Activated naive CD8-positive, alpha-beta T cell treated with anti-CD3 and anti-CD28 coated beads, Interleukin-2, amount 50 U/mL, for 24 hours (primary cell): ENCODE data around the gene ACACB.

Experiments
- ATAC-seq: fragments of 150-1000 bp; cut with Tn5 transposase; one replicate; pipeline ENCODE4 v1.10.0; 2021
- DNase-seq: peaks from one replicate; pipeline ENCODE4 v3.0.0; 2021
- H3K27ac Mint-ChIP-seq: one replicate; pipeline ENCODE4 v1.8.0; 2021; ENCODE audit warnings: mild to moderate bottlenecking, mixed read lengths
- H3K27me3 Mint-ChIP-seq: one replicate; pipeline ENCODE4 v1.8.0; 2021; ENCODE audit warnings: mixed read lengths
- H3K36me3 Mint-ChIP-seq: one replicate; pipeline ENCODE4 v1.8.0; 2021; ENCODE audit warnings: low read depth, mixed read lengths
- H3K4me1 Mint-ChIP-seq: one replicate; pipeline ENCODE4 v1.8.0; 2021; ENCODE audit warnings: mixed read lengths
- H3K4me3 Mint-ChIP-seq: one replicate; pipeline ENCODE4 v1.8.0; 2021; ENCODE audit warnings: mild to moderate bottlenecking, moderate library complexity, mixed read lengths
- H3K9me3 Mint-ChIP-seq: one replicate; pipeline ENCODE4 v1.8.0; 2021; ENCODE audit warnings: mixed read lengths

ACACB gene

GRCh38 chr12:109279525-109279924, 163.1 kb downstream of the ACACB start:
- Mint-ChIP-seq H3K36me3 (no peaks in the 10 kb centered on the region), H3K9me3 (no peaks in the 10 kb centered on the region), H3K4me1 (no peaks in the 10 kb centered on the region), H3K27me3 (no peaks in the 10 kb centered on the region), H3K27ac (no peak overlapping the region), H3K4me3 (no peak overlapping the region)
- ATAC-seq (no peak), DNase-seq (no peak)

DNA sequence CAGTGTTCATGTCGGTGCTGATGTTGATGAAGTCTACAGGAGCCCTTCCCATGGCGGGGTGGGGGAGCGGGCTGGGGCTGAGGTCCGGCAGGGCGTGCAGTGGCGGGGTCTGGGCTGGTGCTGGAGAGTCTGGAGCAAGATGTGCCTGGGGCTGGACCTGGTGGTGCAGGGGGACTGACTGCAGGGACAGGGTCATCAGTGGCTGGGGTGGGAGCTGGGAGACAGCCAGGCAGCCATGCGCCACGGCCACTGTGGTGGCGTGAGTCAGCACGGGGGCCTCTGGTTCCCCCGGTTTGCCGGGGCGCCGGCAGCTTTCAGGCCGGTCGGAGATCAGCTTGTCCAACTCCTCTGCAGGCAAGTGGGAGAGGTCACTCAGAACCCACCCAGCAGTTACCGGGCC, 165.1 kb downstream of the ACACB start:
- DNase-seq (no peak), ATAC-seq (no peak)
- H3K9me3 Mint-ChIP-seq, result no peaks in the 10 kb centered on the region
- H3K36me3 Mint-ChIP-seq, result no peaks in the 10 kb centered on the region
- no peak overlapping the region for H3K4me3 Mint-ChIP-seq
- H3K27ac Mint-ChIP-seq, result no peak overlapping the region
- no peaks in the 10 kb centered on the region for H3K4me1 Mint-ChIP-seq
- H3K27me3 Mint-ChIP-seq, result no peaks in the 10 kb centered on the region

- Mint-ChIP-seq H3K27ac (no peak overlapping the region), H3K4me1 (no peaks in the 10 kb centered on the region)
Observed at GRCh38 chr12:109284392-109284791, 168.0 kb downstream of the ACACB start.

DNA sequence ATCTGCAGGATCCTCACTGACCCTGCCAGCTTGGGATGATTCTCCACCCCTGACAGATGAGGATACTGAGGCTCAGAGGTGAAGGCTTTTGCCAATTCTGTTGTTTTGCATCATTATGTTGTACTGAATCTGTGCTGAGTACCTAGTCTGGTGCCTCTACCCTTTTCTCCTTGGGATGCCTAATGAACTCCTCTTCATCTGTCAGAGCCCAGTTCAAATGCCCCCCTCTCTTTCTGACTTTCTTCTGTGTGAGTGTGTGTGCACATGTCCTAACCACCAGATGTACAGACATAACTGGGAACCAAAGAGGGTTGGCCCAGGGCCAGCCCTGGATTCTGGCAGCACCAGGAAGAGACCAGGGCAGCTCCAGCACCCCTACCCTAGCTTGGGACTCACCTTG, 169.9 kb downstream of the ACACB start:
- Mint-ChIP-seq H3K27me3 (peaks cover 6% of the 10 kb centered on the region), H3K4me3 (no peak overlapping the region), H3K9me3 (no peaks in the 10 kb centered on the region), H3K27ac (no peak overlapping the region), H3K4me1 (no peaks in the 10 kb centered on the region), H3K36me3 (no peaks in the 10 kb centered on the region)
- ATAC-seq (no peak), DNase-seq (no peak)

More at GRCh38 chr12:109284392-109284791, 168.0 kb downstream of the ACACB start:
- no peak overlapping the region for H3K4me3 Mint-ChIP-seq
- DNase-seq (no peak), ATAC-seq (no peak)
- no peaks in the 10 kb centered on the region for H3K27me3 Mint-ChIP-seq
- H3K9me3 Mint-ChIP-seq, result no peaks in the 10 kb centered on the region
- H3K36me3 Mint-ChIP-seq, result no peaks in the 10 kb centered on the region

DNA sequence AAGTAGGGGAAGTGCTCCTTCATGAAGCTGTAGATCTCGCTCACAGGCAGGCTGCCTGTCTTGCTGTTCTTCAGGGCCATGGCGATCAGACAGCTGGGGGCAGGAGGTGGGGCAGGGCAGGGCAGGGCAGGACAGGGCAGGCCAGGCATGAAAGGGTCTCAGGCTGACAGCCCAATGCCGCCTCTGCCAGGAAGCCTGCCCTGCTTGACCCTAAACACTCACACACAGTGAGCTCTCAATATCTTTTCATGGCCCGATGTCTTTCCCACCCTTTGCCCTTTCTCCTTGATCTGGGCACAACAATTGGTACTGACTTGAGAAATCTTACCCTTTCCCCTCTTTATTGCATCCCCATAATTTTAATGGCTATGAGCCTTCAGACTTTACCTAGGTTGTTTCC, 170.3 kb downstream of the ACACB start:
- no peaks in the 10 kb centered on the region for H3K9me3 Mint-ChIP-seq
- ATAC-seq (no peak), DNase-seq (no peak)
- no peaks in the 10 kb centered on the region for H3K36me3 Mint-ChIP-seq
- peaks cover 9% of the 10 kb centered on the region for H3K27me3 Mint-ChIP-seq
- no peak overlapping the region for H3K4me3 Mint-ChIP-seq
- H3K27ac Mint-ChIP-seq, result no peak overlapping the region
- H3K4me1 Mint-ChIP-seq, result no peaks in the 10 kb centered on the region

DNA sequence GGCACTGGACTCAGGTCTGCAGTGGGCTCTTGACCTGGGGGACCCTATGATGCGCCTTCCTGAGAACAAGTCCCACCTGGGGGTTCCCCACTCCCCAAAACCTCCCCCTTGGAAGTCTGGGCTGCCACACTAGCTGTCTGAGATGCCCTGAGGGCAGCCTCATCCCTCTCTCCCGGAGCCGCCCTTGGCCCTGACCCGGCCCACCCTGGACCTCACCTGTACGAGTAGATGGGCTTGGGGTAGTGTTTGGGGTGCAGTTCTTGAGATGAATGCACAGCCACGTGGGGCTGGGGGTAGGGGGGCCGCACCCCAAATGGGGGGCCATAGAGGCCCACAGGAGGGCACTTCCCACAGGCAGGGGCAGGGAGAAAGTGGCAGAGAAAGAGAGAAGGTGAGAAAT, 170.8 kb downstream of the ACACB start:
- no peak overlapping the region for H3K4me3 Mint-ChIP-seq
- peaks cover 9% of the 10 kb centered on the region for H3K27me3 Mint-ChIP-seq
- no peaks in the 10 kb centered on the region for H3K36me3 Mint-ChIP-seq
- ATAC-seq (no peak), DNase-seq (no peak)
- no peak overlapping the region for H3K27ac Mint-ChIP-seq
- H3K4me1 Mint-ChIP-seq, result no peaks in the 10 kb centered on the region
- no peaks in the 10 kb centered on the region for H3K9me3 Mint-ChIP-seq

DNA sequence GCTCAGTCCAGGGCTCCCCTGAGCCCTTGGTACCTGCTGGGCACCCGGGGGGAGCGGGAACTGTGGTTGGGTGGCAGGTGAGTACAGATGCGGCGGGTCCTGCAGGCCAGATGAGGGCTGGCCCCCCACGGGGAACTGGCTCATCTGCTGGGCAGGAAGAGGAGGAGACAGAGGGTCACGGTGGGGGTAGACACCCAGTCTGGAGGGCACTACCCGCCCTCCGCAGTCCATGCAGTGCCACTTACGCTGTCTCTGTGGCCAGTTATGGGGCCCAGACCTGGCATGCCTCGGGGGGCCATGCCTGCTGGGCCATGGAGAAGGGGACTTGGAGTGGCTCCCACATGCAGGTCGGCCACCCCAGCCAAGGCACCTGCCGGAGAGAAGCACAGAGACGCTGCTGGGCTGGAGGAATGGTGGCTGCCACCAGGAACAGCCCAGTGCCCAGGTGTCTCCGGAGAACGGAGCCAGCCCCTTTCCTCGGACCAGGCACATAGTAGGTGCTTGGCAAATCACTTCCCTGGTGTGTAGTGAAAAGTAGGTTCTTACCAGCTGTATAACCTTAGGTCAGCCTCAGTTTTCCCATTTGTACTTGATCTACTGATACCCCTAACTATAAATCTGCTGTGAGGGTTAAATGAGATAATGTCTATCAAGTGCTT, 171.6 kb downstream of the ACACB start:
- Mint-ChIP-seq H3K4me1 (no peaks in the 10 kb centered on the region), H3K27me3 (peaks cover 10% of the 10 kb centered on the region), H3K4me3 (no peak overlapping the region), H3K27ac (no peak overlapping the region), H3K36me3 (no peaks in the 10 kb centered on the region), H3K9me3 (no peaks in the 10 kb centered on the region)
- DNase-seq (no peak), ATAC-seq (no peak)

GRCh38 chr12:109288571-109288970, 172.2 kb downstream of the ACACB start:
- no peak overlapping the region for H3K4me3 Mint-ChIP-seq
- H3K27ac Mint-ChIP-seq, result no peak overlapping the region

GRCh38 chr12:109289004-109289403, 172.6 kb downstream of the ACACB start:
- H3K4me3 Mint-ChIP-seq, result no peak overlapping the region
- ATAC-seq (no peak), DNase-seq (no peak)
- H3K27me3 Mint-ChIP-seq, result peaks cover 12% of the 10 kb centered on the region
- no peaks in the 10 kb centered on the region for H3K4me1 Mint-ChIP-seq
- H3K27ac Mint-ChIP-seq, result no peak overlapping the region
- H3K9me3 Mint-ChIP-seq, result no peaks in the 10 kb centered on the region
- no peaks in the 10 kb centered on the region for H3K36me3 Mint-ChIP-seq

More at GRCh38 chr12:109288571-109288970, 172.2 kb downstream of the ACACB start:
- ATAC-seq (no peak), DNase-seq (no peak)
- Mint-ChIP-seq H3K9me3 (no peaks in the 10 kb centered on the region), H3K4me1 (no peaks in the 10 kb centered on the region), H3K27me3 (peaks cover 12% of the 10 kb centered on the region), H3K36me3 (no peaks in the 10 kb centered on the region)

- no peaks in the 10 kb centered on the region for H3K36me3 Mint-ChIP-seq
- H3K27me3 Mint-ChIP-seq, result peaks cover 14% of the 10 kb centered on the region
- H3K4me3 Mint-ChIP-seq, result no peak overlapping the region
- H3K4me1 Mint-ChIP-seq, result no peaks in the 10 kb centered on the region
- no peaks in the 10 kb centered on the region for H3K9me3 Mint-ChIP-seq
- no peak overlapping the region for H3K27ac Mint-ChIP-seq
- ATAC-seq (no peak), DNase-seq (no peak)
Observed at GRCh38 chr12:109289551-109289950, 173.2 kb downstream of the ACACB start.

DNA sequence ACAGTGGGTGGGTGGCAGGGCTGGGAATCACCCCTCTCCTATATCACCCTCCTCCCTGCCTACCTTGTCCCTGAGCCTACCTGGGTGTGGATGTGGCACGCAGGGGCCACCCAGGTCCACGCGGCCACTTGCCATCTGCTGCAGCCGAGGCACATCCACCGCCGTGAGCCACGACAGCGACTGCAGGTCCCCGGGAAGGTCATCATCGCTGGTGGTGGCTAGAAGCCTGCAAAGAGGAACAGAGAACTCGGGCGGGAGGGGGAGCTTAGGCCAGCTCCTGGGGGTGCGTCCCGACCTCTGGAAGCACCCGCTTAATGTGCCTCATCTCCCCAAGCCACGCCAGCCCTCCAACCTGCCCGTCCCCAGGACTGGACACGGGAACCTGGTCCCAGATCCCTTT, 173.7 kb downstream of the ACACB start:
- Mint-ChIP-seq H3K27me3 (peaks cover 16% of the 10 kb centered on the region), H3K9me3 (no peaks in the 10 kb centered on the region), H3K36me3 (no peaks in the 10 kb centered on the region), H3K4me3 (no peak overlapping the region), H3K27ac (no peak overlapping the region), H3K4me1 (no peaks in the 10 kb centered on the region)
- no peak for DNase-seq
- no peak for ATAC-seq

GRCh38 chr12:109291117-109291516, 174.7 kb downstream of the ACACB start:
- Mint-ChIP-seq H3K36me3 (no peaks in the 10 kb centered on the region), H3K27ac (no peak overlapping the region), H3K9me3 (no peaks in the 10 kb centered on the region), H3K4me3 (no peak overlapping the region), H3K27me3 (peaks cover 16% of the 10 kb centered on the region), H3K4me1 (no peaks in the 10 kb centered on the region)
- DNase-seq (no peak), ATAC-seq (no peak)

- Mint-ChIP-seq H3K27me3 (peaks cover 18% of the 10 kb centered on the region), H3K4me3 (no peak overlapping the region), H3K4me1 (no peaks in the 10 kb centered on the region), H3K27ac (no peak overlapping the region), H3K9me3 (no peaks in the 10 kb centered on the region), H3K36me3 (no peaks in the 10 kb centered on the region)
- ATAC-seq (no peak), DNase-seq (no peak)
Observed at GRCh38 chr12:109291521-109292341, 175.3 kb downstream of the ACACB start.

DNA sequence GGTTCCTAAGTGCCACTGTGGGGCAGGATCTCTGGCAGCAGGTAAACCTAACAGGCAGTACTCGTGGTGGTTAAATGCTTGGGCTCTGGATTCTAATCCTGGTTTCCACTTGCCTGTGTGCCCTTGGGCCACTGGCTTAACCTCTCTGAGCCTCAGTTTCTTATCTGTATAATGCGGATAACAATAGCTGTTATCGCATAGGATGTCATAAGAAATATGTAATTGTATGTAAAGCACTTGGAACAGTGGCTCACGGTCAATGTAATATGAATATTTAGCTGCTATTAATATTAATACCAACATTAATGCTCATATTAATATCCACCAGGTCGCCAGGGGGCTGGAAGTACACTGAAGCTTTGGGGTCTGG, 175.9 kb downstream of the ACACB start:
- no peaks in the 10 kb centered on the region for H3K4me1 Mint-ChIP-seq

GRCh38 chr12:109293106-109293505, 176.7 kb downstream of the ACACB start:
- H3K9me3 Mint-ChIP-seq, result no peaks in the 10 kb centered on the region
- H3K36me3 Mint-ChIP-seq, result no peaks in the 10 kb centered on the region
- H3K27ac Mint-ChIP-seq, result no peak overlapping the region
- DNase-seq (no peak), ATAC-seq (no peak)
- peaks cover 18% of the 10 kb centered on the region for H3K27me3 Mint-ChIP-seq
- H3K4me1 Mint-ChIP-seq, result no peaks in the 10 kb centered on the region
- H3K4me3 Mint-ChIP-seq, result no peak overlapping the region

More for the DNA sequence above, 175.9 kb downstream of the ACACB start:
- Mint-ChIP-seq H3K4me3 (no peak overlapping the region), H3K9me3 (no peaks in the 10 kb centered on the region), H3K27ac (no peak overlapping the region), H3K27me3 (peaks cover 18% of the 10 kb centered on the region), H3K36me3 (no peaks in the 10 kb centered on the region)
- ATAC-seq, result no peak
- DNase-seq, result no peak
